Activated CD4-positive, alpha-beta T cell treated with anti-CD3 and anti-CD28 coated beads, Interleukin-2, amount 10 ng/mL, durations not matched to agents 7 days and 5 days (primary cell): ENCODE results near the gene NPAS3. TPM values are rescaled to one million over a fixed set of nuclear protein-coding genes. Genes with fewer than 3 reads are reported as not detected.

Source experiments
- CTCF ChIA-PET: fragments of 350-600 bp; sonication (Branson Sonifier 250); formaldehyde crosslinking; loops from one replicate; lab custom pipeline; 2021; ENCODE audit warnings: antibody characterized with exemption; lab: Charles Lee
- POLR2A ChIA-PET: fragments of 350-600 bp; sonication (Branson Sonifier 250); formaldehyde crosslinking; loops from one replicate; lab custom pipeline; 2021; ENCODE audit warnings: antibody characterized with exemption; lab: Charles Lee
- DNase-seq: peaks from one replicate; pipeline ENCODE4 v3.0.0-alpha.2; 2020
- H3K27ac Mint-ChIP-seq: one replicate; pipeline ENCODE4 v1.8.0; 2021; ENCODE audit warnings: mild to moderate bottlenecking, moderate library complexity, mixed read lengths
- H3K27me3 Mint-ChIP-seq: one replicate; pipeline ENCODE4 v1.8.0; 2021; ENCODE audit warnings: mixed read lengths
- H3K36me3 Mint-ChIP-seq: one replicate; pipeline ENCODE4 v1.8.0; 2021; ENCODE audit warnings: low read depth, mixed read lengths
- H3K4me1 Mint-ChIP-seq: one replicate; pipeline ENCODE4 v1.8.0; 2021; ENCODE audit warnings: mixed read lengths
- H3K4me3 Mint-ChIP-seq: one replicate; pipeline ENCODE4 v1.8.0; 2021; ENCODE audit warnings: mild to moderate bottlenecking, moderate library complexity, mixed read lengths
- H3K9me3 Mint-ChIP-seq: one replicate; pipeline ENCODE4 v1.8.0; 2021; ENCODE audit warnings: mixed read lengths
- total RNA-seq, 2 experiments: library from RNA; stranded (reverse); gene quantifications; one replicate each; pipeline ENCODE4 v1.2.3, GENCODE V29; 2021

The NPAS3 gene
- total RNA-seq, 2 experiments from 2014 or later: not detected

DNA sequence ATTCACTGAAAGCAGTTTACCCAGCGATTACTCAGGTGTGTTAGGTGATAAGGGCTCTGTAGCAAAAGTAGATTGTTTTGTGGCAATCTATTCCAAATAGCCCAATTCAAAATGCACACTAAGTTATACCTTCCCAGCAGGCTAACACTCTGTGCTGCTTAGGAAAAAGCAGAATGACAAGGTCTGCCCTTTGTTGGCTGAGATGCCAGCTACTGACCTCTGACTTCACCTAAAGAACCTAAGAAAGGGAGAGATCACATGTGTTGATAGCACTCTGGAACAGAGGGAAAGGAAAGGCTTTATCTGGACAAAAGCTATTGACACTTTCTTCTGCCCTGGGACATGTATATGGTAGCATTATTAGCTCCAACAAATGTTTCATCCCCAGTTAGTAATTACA lies 609.9 kb downstream of the NPAS3 start:
- no peak for DNase-seq
- H3K36me3 Mint-ChIP-seq: no peaks in the 10 kb centered on the region
- no peak overlapping the region for H3K27ac Mint-ChIP-seq
- POLR2A ChIA-PET: no interaction called here
- CTCF ChIA-PET: no interaction called here
- H3K4me3 Mint-ChIP-seq: no peak overlapping the region
- H3K27me3 Mint-ChIP-seq: peaks cover 1% of the 10 kb centered on the region
- H3K9me3 Mint-ChIP-seq: no peaks in the 10 kb centered on the region
- no peaks in the 10 kb centered on the region for H3K4me1 Mint-ChIP-seq

GRCh38 chr14:33551963-33552362 lies 613.3 kb downstream of the NPAS3 start:
- H3K4me1 Mint-ChIP-seq: no peaks in the 10 kb centered on the region

DNA sequence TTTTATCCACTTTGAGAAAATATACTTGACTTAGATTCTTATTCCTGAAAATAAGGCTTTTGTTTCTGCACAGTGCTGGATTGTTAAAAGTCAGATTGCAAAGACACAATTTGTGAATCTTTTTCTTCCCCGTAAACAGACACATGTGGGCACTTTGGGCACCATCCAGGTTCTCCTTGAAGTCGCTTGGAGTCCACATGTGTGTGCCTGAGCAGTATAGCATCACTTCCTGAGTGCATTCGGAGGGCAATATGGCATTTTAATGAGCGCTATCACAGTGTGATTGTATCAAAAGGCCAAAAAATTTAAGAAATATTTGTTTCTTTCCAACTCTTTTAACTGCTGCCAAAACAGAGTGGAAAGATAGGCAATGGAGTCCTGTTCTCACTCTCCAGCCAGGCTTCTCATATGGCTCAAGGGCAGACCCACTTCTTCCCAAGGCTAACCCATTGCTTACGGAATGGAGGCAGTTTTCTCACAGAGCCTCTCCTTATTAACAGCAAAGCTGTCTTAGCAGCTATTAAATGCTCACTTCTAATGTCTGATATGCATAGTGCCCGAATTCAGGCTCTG lies 615.1 kb downstream of the NPAS3 start:
- no peaks in the 10 kb centered on the region for H3K27me3 Mint-ChIP-seq
- ChIA-PET CTCF (no interaction called here), POLR2A (no interaction called here)
- no peak overlapping the region for H3K4me3 Mint-ChIP-seq
- no peak overlapping the region for H3K27ac Mint-ChIP-seq
- H3K9me3 Mint-ChIP-seq: no peaks in the 10 kb centered on the region
- DNase-seq: no peak
- no peaks in the 10 kb centered on the region for H3K36me3 Mint-ChIP-seq
- H3K4me1 Mint-ChIP-seq: no peaks in the 10 kb centered on the region

More at GRCh38 chr14:33551963-33552362, 613.3 kb downstream of the NPAS3 start:
- H3K4me3 Mint-ChIP-seq: no peak overlapping the region
- POLR2A ChIA-PET: no interaction called here
- H3K27ac Mint-ChIP-seq: no peak overlapping the region
- CTCF ChIA-PET: no interaction called here
- H3K9me3 Mint-ChIP-seq: no peaks in the 10 kb centered on the region
- DNase-seq: no peak
- no peaks in the 10 kb centered on the region for H3K27me3 Mint-ChIP-seq
- no peaks in the 10 kb centered on the region for H3K36me3 Mint-ChIP-seq

- CTCF ChIA-PET: no interaction called here
- no peaks in the 10 kb centered on the region for H3K9me3 Mint-ChIP-seq
These were observed 616.3 kb downstream of the NPAS3 start for GRCh38 chr14:33554988-33555387.

DNA sequence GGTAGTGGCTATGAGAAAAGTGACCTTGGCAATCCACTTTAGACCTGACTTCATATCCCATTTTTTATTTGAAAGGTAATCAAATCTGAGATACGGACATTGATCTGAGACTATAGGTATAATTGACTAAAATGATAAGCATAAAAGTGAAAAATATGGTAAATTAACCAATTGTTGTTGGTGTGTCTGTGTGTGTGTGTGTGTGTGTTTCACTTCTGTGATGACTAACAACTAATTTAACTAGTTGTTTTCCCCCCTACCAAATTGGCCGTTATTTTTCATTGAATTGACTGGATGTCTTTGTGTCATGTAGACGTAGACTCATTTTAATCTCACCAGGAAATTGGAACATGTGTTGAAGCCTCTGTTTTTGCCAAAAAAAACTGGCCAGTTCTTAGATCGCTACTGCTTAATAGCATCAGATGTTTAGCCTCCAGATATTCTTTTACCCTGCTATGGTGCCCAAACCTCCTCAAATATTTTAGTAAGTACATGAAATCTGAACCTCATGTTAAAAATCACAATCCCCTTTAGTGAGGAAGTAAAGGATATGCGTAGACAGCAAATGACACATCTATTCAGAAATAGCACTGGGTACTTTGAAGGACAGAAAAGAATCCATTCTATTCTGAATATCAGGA lies 617.2 kb downstream of the NPAS3 start:
- POLR2A ChIA-PET: no interaction called here
- H3K4me3 Mint-ChIP-seq: no peak overlapping the region
- CTCF ChIA-PET: no interaction called here
- no peaks in the 10 kb centered on the region for H3K9me3 Mint-ChIP-seq
- H3K4me1 Mint-ChIP-seq: no peaks in the 10 kb centered on the region
- DNase-seq: no peak
- no peak overlapping the region for H3K27ac Mint-ChIP-seq
- no peaks in the 10 kb centered on the region for H3K36me3 Mint-ChIP-seq
- H3K27me3 Mint-ChIP-seq: no peaks in the 10 kb centered on the region

More at GRCh38 chr14:33554988-33555387, 616.3 kb downstream of the NPAS3 start:
- POLR2A ChIA-PET: no interaction called here
- H3K4me3 Mint-ChIP-seq: no peak overlapping the region
- no peaks in the 10 kb centered on the region for H3K4me1 Mint-ChIP-seq
- no peaks in the 10 kb centered on the region for H3K36me3 Mint-ChIP-seq
- H3K27ac Mint-ChIP-seq: no peak overlapping the region
- no peaks in the 10 kb centered on the region for H3K27me3 Mint-ChIP-seq
- no peak for DNase-seq

DNA sequence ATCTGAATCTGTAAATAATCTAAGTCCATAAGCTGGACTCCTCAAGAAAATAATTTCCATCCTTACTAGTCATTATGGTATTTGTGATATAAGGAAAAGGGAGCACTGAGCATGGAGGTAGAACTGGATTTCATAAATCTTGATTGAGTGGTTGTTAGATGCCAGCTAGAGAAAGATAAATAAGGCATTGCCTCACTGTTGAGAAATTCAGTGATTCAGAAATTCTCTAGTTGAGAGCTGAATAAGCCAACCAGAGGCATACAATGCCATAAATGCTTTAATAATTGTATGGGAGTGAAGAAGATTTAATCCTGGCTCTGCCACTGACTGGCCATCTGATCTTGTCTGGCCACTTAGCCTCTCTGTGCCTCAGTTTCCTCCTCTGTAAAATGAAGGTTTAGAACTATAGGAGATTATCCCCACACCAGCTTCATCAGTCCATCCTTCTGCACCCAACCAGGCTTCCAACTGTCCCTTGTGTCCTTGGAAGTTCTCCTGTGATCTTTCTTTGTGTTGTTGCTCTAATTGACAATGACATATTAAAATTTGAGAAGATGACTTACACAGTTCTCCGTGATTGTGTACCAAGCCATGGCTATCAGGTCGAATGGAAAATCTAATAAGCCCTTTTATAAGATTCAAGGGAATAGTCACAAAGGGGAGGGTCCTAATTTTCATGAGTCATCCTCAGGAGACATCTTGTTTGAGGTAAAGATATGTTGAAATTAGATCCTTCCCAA lies 617.9 kb downstream of the NPAS3 start:
- POLR2A ChIA-PET: no interaction called here
- no peak for DNase-seq
- no peaks in the 10 kb centered on the region for H3K9me3 Mint-ChIP-seq
- H3K27ac Mint-ChIP-seq: no peak overlapping the region
- CTCF ChIA-PET: no interaction called here
- no peaks in the 10 kb centered on the region for H3K27me3 Mint-ChIP-seq
- no peaks in the 10 kb centered on the region for H3K36me3 Mint-ChIP-seq
- no peak overlapping the region for H3K4me3 Mint-ChIP-seq
- no peaks in the 10 kb centered on the region for H3K4me1 Mint-ChIP-seq

DNA sequence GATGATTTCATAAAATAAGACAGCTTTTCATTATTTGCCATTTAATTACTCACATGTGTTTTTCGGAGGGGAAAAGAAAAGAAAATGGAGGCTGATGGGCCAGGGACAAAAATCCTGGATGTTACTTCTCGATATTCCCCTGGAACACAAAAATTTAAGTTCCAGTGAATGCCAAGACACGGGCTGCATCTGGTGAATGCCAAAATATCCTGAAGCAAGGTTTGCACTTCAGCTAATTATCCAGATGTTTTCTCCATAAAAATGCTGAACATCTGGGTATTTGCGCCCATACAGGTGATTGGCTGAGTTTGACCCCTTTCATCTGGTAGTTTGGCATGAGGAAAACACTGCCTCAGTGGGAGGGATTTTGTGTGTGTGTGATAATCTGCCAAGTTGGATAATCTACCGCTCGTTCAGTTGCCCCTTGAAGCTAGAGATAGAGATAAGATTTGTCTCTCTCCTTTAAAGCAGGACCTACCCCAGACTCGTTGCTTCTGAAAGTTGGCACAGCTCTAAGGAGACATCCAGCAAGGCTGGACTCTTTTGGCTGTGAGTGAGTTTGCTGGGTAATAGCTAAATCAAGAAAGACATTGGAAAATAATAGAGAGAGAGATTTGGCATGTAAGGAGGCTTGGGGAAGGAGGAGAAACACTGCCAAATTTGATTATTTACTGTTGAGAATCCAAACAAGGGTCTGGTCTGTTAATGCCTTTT lies 622.2 kb downstream of the NPAS3 start:
- no peak overlapping the region for H3K4me3 Mint-ChIP-seq
- H3K27ac Mint-ChIP-seq: no peak overlapping the region
- H3K9me3 Mint-ChIP-seq: no peaks in the 10 kb centered on the region
- CTCF ChIA-PET: no interaction called here
- no peaks in the 10 kb centered on the region for H3K4me1 Mint-ChIP-seq
- no peaks in the 10 kb centered on the region for H3K27me3 Mint-ChIP-seq
- POLR2A ChIA-PET: no interaction called here
- no peak for DNase-seq
- H3K36me3 Mint-ChIP-seq: no peaks in the 10 kb centered on the region

DNA sequence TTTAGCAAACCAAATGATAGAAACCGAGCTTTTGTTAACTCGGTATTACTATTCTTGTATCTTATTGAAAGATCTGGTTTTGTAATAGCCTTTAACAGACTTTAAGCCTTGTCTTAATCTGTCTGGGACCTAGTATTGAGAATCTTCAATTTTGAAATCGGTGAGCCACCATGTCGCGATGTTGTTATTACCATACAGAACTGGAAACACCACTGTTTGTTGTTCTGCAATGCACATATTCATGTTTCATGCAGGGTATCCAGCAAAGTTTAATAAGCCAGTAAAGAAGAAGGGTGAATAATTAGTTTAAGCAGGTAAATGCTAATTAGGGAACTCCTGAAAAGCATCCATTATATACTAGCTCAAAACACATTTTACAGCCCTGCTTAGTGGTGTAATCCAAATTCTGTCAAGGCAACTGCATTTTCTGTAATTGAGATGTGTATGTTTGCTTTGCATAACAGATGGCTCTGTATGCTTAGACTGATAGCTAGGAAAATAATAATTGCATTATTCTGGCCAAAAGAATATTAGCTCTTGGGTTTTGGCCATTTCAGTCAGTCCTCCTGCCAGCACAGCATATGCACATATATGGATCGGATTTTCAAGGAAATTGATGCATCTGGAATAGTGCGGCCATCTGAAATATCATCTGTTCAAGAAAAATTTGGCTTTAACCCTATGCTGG lies 623.0 kb downstream of the NPAS3 start:
- ChIA-PET POLR2A (no interaction called here), CTCF (no interaction called here)
- H3K27me3 Mint-ChIP-seq: no peaks in the 10 kb centered on the region
- H3K4me1 Mint-ChIP-seq: no peaks in the 10 kb centered on the region
- no peak for DNase-seq
- H3K36me3 Mint-ChIP-seq: no peaks in the 10 kb centered on the region
- H3K9me3 Mint-ChIP-seq: no peaks in the 10 kb centered on the region
- H3K4me3 Mint-ChIP-seq: no peak overlapping the region
- H3K27ac Mint-ChIP-seq: no peak overlapping the region

DNA sequence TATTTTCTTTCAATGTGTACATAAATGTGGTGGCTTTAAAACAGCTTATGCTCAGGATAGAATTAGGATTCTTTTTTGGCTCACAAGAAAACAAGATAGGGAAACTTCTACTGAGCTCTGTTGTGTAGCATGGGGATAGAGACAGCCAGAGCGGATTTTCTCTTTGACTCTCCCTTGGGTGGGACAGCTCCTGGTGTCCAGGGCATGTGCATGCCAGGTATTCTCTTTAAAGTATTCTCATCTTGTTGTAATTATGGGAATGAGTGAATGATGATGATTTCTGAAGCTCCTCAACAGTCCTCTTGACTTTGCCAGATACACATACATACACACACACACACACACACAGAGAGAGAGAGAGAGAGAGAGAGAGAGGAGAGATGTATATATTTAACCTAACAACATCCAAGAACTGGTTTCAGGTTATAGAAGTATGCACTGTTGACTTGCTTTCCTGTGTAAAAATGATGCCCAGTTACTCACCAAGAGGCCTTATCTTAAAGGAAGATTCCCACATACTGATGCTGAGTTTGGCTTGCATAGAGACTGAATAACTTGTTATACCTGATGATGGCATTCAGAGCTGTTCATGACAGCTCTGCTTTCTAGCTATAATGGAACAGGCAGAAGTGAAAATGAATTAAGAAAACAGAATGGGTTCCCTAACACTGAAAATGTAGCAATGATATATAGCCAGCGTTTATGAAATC lies 624.7 kb downstream of the NPAS3 start:
- H3K36me3 Mint-ChIP-seq: no peaks in the 10 kb centered on the region
- ChIA-PET CTCF (no interaction called here), POLR2A (no interaction called here)
- no peak for DNase-seq
- no peaks in the 10 kb centered on the region for H3K27me3 Mint-ChIP-seq
- H3K4me1 Mint-ChIP-seq: no peaks in the 10 kb centered on the region
- no peak overlapping the region for H3K27ac Mint-ChIP-seq
- no peaks in the 10 kb centered on the region for H3K9me3 Mint-ChIP-seq
- no peak overlapping the region for H3K4me3 Mint-ChIP-seq

DNA sequence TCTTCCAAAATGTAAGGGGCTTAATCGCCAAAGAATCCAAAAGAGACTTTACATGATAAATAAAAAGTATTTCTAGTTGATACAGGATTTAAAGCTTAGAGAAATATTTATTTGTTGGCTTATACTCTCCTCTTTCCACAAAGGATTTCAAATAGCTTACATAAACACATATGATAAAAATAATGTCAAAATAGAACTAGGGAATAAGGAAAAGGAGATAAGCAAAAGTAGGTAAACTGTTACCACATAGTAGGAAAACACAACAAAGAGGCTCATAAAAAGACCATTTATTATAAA lies 625.2 kb downstream of the NPAS3 start:
- Mint-ChIP-seq H3K9me3 (no peaks in the 10 kb centered on the region), H3K4me3 (no peak overlapping the region), H3K27me3 (no peaks in the 10 kb centered on the region), H3K36me3 (no peaks in the 10 kb centered on the region), H3K27ac (no peak overlapping the region), H3K4me1 (no peaks in the 10 kb centered on the region)
- DNase-seq: no peak
- CTCF ChIA-PET: no interaction called here
- POLR2A ChIA-PET: no interaction called here

DNA sequence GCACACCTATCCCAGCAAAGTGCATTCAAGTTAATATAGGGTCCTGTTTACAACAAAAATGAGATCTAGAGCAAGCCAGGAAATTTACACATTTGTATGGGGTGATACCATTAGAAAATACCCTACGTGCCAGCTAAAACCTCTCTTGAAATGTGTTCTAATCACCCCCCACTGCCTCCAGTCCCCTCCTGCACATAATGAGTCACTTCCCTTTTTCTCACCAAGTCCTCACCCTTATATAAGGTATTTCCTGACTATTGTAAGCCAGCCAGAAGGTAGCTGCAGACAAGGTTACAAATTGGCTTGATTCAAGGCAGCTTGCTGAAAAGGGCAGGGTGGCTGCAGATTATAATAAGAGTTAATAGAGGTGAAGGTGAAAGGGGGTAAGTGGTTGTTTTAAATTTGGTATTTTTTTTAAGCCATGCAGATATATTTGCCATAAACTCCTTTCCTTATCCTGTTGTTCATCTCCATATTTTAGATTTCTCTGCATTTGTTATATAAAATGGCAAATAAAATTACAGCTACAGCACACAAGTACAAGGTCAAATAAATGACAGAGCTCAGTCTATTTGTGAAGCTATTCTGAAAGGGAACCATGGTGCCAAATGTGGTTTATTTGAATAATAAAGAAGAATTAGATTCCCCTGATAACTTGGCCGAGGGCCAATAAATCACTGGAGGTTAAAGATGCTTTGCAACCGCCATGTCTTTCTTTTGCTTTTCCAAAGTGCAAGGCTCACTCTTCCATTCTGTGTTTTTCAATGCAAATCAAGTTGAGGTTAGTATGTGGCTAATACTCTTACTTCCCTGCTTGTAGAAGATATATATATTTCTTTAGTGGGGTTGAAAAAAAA lies 626.3 kb downstream of the NPAS3 start:
- H3K4me3 Mint-ChIP-seq: no peak overlapping the region
- no peaks in the 10 kb centered on the region for H3K27me3 Mint-ChIP-seq
- H3K27ac Mint-ChIP-seq: no peak overlapping the region
- no peaks in the 10 kb centered on the region for H3K36me3 Mint-ChIP-seq
- H3K9me3 Mint-ChIP-seq: no peaks in the 10 kb centered on the region
- H3K4me1 Mint-ChIP-seq: no peaks in the 10 kb centered on the region
- POLR2A ChIA-PET: no interaction called here
- CTCF ChIA-PET: no interaction called here
- no peak for DNase-seq

GRCh38 chr14:33566082-33566481 lies 627.4 kb downstream of the NPAS3 start:
- DNase-seq: no peak
- H3K4me3 Mint-ChIP-seq: no peak overlapping the region
- ChIA-PET CTCF (no interaction called here), POLR2A (no interaction called here)
- H3K9me3 Mint-ChIP-seq: no peaks in the 10 kb centered on the region
- H3K4me1 Mint-ChIP-seq: no peaks in the 10 kb centered on the region
- H3K27ac Mint-ChIP-seq: no peak overlapping the region
- no peaks in the 10 kb centered on the region for H3K36me3 Mint-ChIP-seq
- no peaks in the 10 kb centered on the region for H3K27me3 Mint-ChIP-seq
